Activated gamma-delta T cell treated with Interleukin-2 at 50 U/mL for 16 hours (primary cell): ENCODE results near the gene LOXL1.
A peak's percentile ranks its signal among the peaks of the same experiment; 100 is the strongest.

Source experiments
- DNase-seq: peaks from one replicate; pipeline ENCODE4 v3.0.0-alpha.2; 2020

LOXL1 gene

GRCh38 chr15:73900095-73900712 is 26.1 kb upstream of the LOXL1 start:
- DNase-seq, result no peak

DNA sequence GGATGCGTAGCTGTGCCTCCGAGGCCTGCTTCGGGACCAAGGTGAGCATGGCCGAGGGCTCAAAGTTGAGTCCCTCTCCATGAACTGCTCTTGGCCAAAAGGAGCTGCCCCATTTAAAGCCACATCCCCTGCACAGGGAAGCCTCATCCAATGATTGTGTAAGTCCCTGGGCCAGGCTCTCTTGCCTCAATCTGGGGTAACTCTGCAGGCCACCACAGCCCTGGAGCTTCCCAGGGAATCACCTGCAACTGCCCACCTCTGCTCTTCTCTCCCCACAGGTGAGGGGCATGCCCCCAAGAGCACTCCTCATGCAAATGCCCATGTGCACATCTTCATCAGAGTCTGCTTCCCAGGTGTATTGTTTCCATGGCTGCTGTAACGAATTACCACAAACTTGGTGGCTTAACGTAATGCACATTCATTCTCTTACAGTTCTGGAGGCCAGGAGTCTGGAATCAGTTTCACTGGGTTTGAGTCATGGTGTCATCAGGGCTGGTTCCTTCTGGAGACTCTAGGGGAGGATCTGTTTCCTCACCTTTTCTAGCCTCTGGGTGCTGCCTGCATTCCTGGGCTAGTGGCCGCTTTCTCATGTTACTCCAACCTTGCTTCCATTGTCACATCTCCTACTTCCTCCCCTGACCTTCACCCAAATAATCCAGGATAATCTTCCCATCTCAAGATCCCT is 25.0 kb upstream of the LOXL1 start:
- DNase-seq, result no peak

DNA sequence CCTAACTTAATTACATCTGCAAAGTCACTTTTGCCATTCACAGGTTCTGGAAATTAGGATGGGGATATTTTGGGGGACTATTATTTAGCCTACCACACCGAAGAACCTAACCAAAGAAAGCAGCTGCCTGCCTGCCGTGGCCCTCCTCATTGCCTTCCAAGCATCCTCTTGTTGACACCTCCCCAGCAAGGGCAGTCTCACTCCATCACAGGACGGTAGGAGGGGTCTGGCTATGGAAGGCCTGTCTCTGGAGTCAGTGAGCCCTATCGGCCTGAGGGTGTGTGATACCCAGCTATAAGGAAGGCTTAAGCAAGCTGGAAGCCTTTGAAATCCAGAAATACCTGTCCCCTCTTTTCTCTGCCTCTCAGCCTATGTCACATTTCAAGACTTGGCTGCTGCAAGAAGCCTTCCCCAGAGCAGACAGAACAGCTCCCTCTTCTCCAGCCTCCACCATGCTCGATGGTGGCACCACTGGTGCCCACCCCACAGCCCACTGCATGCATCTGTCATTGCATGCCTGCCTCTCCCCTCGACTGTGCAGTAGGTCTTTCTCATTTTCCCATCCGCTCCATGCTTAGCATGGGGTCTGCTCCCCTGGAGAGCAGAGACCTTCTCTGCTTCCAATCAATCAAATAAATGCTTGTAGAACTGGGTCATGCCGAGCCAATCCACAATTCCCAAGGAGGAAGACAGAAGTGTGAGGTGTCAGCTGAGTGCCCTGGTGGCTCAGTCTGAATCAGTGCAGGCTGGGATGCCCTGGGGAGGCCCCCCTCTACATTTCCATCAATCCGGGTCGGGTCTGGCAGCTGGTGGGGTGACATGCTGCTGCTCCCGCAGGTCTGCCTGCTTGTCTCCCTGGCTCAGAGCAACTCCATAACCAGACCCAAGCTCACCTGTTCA is 23.9 kb upstream of the LOXL1 start:
- no peak for DNase-seq

- DNase-seq, result no peak
Observed at GRCh38 chr15:73904026-73904815, 22.0 kb upstream of the LOXL1 start.

GRCh38 chr15:73905225-73905827 is 20.9 kb upstream of the LOXL1 start:
- no peak for DNase-seq

GRCh38 chr15:73906346-73907034 is 19.8 kb upstream of the LOXL1 start:
- no peak for DNase-seq

- no peak for DNase-seq
Observed at GRCh38 chr15:73907035-73907408, 19.2 kb upstream of the LOXL1 start.

- peak; percentile 69 for DNase-seq
Observed at GRCh38 chr15:73908030-73908821, 18.0 kb upstream of the LOXL1 start.

GRCh38 chr15:73908822-73909122 is 17.5 kb upstream of the LOXL1 start:
- no peak for DNase-seq

DNA sequence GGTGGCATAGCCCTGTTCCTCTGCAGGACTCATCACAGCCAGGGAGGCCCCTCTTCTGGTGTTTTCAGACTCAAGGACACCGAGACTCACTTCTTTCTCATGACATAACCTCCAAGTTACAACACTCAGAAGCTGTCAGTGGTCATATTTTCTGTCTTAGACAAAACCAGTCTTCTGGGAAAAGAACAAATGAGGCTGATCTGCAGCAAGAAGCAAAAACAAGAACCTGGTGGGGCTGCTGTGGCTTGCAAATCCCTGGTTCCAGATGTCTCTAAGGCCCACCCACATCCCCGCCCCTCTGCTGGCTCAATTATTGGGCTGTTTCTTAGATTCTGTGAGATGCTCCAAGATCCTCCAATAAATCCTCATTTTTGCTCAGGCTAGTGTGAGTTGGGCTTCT is 16.6 kb upstream of the LOXL1 start:
- DNase-seq, result no peak

GRCh38 chr15:73910522-73911303 is 15.5 kb upstream of the LOXL1 start:
- DNase-seq, result no peak

- DNase-seq, result no peak
Observed at GRCh38 chr15:73912030-73912596, 14.1 kb upstream of the LOXL1 start.

GRCh38 chr15:73914145-73914544 is 12.1 kb upstream of the LOXL1 start:
- DNase-seq, result no peak

DNA sequence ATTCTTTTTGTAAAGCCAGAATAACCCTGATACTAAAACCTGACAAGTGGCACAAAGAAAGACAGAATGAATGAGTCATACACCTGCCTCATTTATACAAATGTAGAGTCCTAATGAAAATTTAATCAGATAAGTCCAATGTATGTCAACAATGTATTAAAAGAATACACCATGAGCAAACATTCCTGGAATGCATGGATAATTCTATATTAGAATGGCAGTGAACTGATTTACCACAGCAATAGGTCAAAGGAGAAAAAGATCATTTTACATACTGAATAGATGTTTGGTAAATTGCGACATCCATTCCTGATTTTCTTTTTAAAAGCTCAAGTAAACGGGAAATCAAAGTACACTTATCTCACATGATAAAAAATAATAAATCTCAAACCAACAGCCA is 11.2 kb upstream of the LOXL1 start:
- no peak for DNase-seq

GRCh38 chr15:73918784-73919183 is 7.5 kb upstream of the LOXL1 start:
- no peak for DNase-seq

GRCh38 chr15:73919706-73920105 is 6.6 kb upstream of the LOXL1 start:
- no peak for DNase-seq

DNA sequence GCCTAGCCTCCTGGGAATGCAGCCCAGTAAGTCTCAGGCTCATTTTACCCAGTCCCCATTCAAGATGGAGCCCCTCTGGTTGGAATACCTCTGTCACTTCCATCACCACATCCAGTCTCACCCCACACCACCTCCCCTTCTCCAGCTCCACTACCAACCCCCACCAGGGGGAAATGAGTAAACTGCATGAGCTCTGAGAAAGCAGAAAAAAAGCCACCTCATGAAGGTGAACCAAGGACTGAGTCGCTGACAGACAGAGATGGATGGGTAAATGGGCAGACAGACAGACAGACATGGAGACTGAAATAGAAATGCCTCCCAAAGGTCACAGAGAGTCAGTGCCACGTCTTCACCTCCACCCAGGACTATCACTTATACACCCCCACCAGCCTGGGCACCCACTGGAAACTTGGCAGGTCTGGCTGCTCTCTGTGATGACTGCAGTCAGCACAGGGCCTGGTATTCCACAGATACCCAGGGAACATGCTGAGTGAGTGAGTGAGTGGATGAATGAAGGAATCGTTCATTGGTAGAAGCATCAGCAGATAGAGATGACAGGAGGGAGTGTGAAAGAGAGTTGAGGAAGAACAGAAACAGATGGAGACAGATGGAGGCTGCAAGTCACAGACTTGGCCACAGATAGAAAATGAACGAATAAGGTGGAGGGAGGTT is 4.9 kb upstream of the LOXL1 start:
- DNase-seq, result no peak

GRCh38 chr15:73922186-73923151 is 3.8 kb upstream of the LOXL1 start:
- no peak for DNase-seq

DNA sequence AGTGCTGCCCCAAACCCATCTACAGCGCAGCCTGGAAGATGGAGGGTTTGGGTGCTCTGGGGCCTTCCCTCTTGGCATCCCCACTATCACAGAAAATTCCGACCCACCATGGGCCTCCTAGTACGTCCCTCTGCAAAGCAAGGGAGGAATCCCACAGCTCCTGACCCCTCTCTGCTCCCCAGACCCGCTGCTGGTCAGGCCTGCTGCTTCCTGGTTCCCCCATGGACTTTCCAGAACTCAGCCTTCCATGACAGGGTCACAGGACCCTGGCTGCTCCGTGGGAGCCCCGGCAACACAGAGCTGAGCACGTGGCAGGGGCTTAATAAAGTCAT is 3.1 kb upstream of the LOXL1 start:
- DNase-seq, result no peak
